Left ventricle myocardium inferior (tissue), 1 donor: ENCODE measurements around the gene TLX2. TPM values are rescaled to one million over a fixed set of nuclear protein-coding genes. Genes with fewer than 3 reads are reported as not detected.
A peak's percentile ranks its signal among the peaks of the same experiment; 100 is the strongest.
"Not testable (repeated sequence)": the region's sequence is repeated elsewhere in the genome, so short reads cannot be mapped to it uniquely, and the experiment has no call there.

Experiments
- DNase-seq: peaks from one replicate; pipeline ENCODE4 v3.0.0-alpha.2; 2020
- H3K27ac ChIP-seq: fragments of 200-600 bp; replicated peaks from 2 replicates; pipeline ENCODE4 v1.8.0; 2021
- H3K27me3 ChIP-seq: fragments of 200-600 bp; 2 replicates; pipeline ENCODE4 v1.8.0; 2021; ENCODE audit warnings: low read depth
- H3K36me3 ChIP-seq: fragments of 200-600 bp; 2 replicates; pipeline ENCODE4 v1.8.0; 2021
- H3K4me1 ChIP-seq: fragments of 200-600 bp; 2 replicates; pipeline ENCODE4 v1.8.0; 2021
- H3K4me3 ChIP-seq: fragments of 200-600 bp; 2 replicates; pipeline ENCODE4 v1.8.0; 2021; ENCODE audit warnings: mild to moderate bottlenecking, moderate library complexity
- H3K9me3 ChIP-seq: fragments of 200-600 bp; replicated peaks from 2 replicates; pipeline ENCODE4 v1.8.0; 2021
- CTCF ChIP-seq: fragments of 200-600 bp; IDR thresholded peaks from 2 replicates; pipeline ENCODE4 v1.8.0; 2021; ENCODE audit warnings: antibody characterized with exemption, mild to moderate bottlenecking, borderline replicate concordance
- intact Hi-C: fragments of 100-400 bp; cut with micrococcal nuclease; formaldehyde crosslinking; loops from one replicate; pipeline ENCODE4 v1.11.0; 2022
- total RNA-seq: library from RNA; stranded (reverse); fragmentation: NEBNext Ultra II Directional; extraction: Animal tissue kit (Norgen Biotek cat#: 25700); gene quantifications from one replicate; pipeline ENCODE4 v1.2.1, GENCODE V29; 2021
- donor health status: DM: no; HTN: yes; CAD: no; lungs with severe emphysema.

Gene TLX2
- total RNA-seq, 1 donor from 2014 or later = not detected

- H3K27me3 ChIP-seq = no peaks in the 10 kb centered on the region
- H3K4me3 ChIP-seq = no peak overlapping the region
- no peak for TF ChIP-seq CTCF
- no peak overlapping the region for H3K27ac ChIP-seq
- no peak for DNase-seq
- H3K4me1 ChIP-seq = peaks cover 34% of the 10 kb centered on the region
- intact Hi-C loops = no loop called here
- H3K36me3 ChIP-seq = peaks cover 46% of the 10 kb centered on the region
- no peaks in the 10 kb centered on the region for H3K9me3 ChIP-seq
Measured at GRCh38 chr2:74474481-74474880, 39.8 kb upstream of the TLX2 start.

GRCh38 chr2:74474899-74475298 is 39.4 kb upstream of the TLX2 start:
- intact Hi-C loops = no loop called here
- H3K36me3 ChIP-seq = peaks cover 50% of the 10 kb centered on the region

DNA sequence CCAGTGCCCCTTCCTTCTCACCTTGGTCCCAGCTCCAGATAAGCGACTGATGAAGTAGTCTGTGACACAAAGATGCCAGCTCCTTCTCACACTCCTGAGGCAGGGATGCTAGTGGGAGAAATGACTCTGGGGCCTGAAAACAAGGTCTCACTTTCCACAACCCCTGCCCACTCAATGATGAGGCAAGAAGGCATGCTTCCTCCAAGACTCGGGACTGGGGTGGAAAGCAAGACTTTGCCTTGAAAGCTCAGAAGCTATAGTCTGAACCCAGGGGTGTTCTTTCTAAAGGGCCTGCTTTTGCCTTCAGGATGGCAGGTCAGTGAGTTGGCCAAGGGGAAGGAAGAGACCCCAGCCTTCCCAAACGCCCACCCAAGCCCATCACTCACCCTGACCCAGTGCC is 32.8 kb upstream of the TLX2 start:
- Histone ChIP-seq H3K27ac (peak overlapping the region; percentile 97), H3K4me3 (peak overlapping the region; percentile 99), H3K27me3 (no peaks in the 10 kb centered on the region), H3K4me1 (peaks cover 44% of the 10 kb centered on the region), H3K36me3 (peaks cover 58% of the 10 kb centered on the region), H3K9me3 (no peaks in the 10 kb centered on the region)
- no peak for TF ChIP-seq CTCF
- no peak for DNase-seq
- intact Hi-C loops = loop anchor here (5.0 to 10.0 kb wide), 2 partner anchors 63 to 106 kb away; no protein-coding TSS in a partner anchor

More at GRCh38 chr2:74474899-74475298, 39.4 kb upstream of the TLX2 start:
- DNase-seq = no peak
- H3K4me1 ChIP-seq = peaks cover 35% of the 10 kb centered on the region
- no peaks in the 10 kb centered on the region for H3K9me3 ChIP-seq
- no peaks in the 10 kb centered on the region for H3K27me3 ChIP-seq
- peak; percentile 14 for TF ChIP-seq CTCF
- H3K27ac ChIP-seq = no peak overlapping the region
- H3K4me3 ChIP-seq = no peak overlapping the region

DNA sequence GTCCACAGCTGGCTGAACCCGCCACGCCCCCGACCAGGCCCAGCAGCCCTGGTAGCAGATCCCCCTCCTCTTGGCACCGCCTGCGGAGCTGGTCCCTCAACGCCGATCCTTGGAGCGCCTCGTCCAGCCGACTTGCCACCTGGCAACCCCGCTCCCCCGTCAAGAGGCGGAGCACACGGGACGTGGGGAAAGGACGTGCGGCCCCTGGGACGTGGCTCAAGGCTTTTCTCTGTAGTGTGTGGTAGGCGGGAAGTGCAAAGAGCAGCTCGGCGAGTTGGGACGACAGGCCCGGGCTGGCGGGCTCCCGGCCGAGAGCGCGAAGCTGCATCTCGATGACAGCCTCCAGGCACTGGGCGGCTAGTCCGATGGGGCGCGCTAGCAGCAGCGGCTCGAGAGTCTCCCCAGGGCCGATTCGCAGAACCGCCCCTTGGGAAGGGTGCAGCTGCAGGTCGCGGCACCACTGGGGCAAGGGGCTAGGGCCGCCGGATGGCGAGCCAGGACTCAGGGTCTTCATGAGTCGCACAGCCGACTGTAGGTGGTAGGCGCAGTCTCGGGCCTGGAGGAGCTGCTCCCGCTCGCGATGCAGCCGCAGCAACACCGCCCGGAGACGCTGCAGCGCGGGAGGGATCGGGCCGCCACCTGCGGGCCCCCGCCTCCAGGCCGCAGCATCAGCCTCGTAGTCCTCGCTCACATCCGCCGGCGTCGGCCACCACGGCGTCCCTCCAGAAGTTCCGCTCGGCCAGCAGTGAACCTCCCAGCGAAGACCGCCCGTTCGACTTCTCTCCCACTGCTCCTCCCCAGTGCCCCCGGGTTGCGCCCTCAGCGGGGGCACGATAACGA is 32.1 kb upstream of the TLX2 start:
- peaks cover 44% of the 10 kb centered on the region for H3K4me1 ChIP-seq
- no peaks in the 10 kb centered on the region for H3K27me3 ChIP-seq
- H3K27ac ChIP-seq = peak overlapping the region; percentile 97
- no peak for DNase-seq
- peak overlapping the region; percentile 99 for H3K4me3 ChIP-seq
- H3K36me3 ChIP-seq = peaks cover 58% of the 10 kb centered on the region
- no peak for TF ChIP-seq CTCF
- H3K9me3 ChIP-seq = no peaks in the 10 kb centered on the region
- intact Hi-C loops = loop anchor here (5.0 to 10.0 kb wide), 2 partner anchors 63 to 105 kb away; no protein-coding TSS in a partner anchor

DNA sequence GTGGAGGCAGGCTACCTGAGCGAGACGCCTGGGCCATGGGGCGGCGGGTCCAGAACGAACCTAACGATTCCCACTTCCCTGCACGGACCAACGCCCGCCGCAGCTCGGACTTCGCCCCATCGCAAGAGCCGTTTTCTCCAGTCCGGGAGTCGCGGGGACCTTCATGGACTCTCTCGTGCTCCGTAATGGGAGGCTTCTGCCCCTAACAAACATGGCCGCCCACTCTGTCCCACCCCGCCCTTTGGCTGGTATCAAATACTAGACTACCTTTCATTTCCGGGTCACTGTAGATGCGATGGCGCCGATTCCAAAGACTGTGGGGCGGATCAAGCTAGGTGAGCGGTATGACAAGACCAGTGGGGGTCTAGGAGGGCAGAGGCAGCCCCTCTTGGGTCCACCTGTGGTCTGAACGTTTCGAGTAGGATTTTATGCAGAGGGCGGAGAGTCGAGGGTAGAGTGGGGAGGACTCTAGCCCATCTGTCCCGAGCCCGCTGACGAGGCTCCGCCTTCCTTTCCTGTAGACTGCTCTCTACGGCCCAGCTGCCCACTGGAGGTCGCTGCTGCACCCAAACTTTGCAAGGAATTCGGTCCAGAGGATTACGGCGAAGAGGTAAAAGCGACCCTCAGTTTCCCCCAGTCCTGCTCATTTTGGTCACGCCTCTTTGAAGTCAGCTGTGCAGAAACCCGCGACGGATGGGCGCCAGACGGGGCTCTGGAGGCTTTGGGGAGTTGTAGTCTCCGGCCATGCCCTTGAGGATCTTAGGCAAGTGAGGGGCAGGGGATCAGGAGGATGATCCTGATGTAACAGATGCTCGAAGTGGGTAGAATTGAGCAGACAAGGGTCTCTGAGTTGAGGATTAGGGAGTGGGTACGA is 31.2 kb upstream of the TLX2 start, which contains the start of the genes CCDC142 and TTC31:
Gene CCDC142, minus strand, starts transcription at position 198 of the 874 bp plus-strand sequence. Its CDS starts 161 bp downstream, at position 37.
Gene TTC31, plus strand, starts transcription at position 281 of the 874 bp plus-strand sequence. Its CDS starts 15 bp downstream, at position 296.
- H3K36me3 ChIP-seq = peaks cover 56% of the 10 kb centered on the region
- H3K27me3 ChIP-seq = no peaks in the 10 kb centered on the region
- no peaks in the 10 kb centered on the region for H3K9me3 ChIP-seq
- intact Hi-C loops = loop anchor here (5.0 to 10.0 kb wide), 2 partner anchors 62 to 104 kb away; no protein-coding TSS in a partner anchor
- peak within 1 kb of the TSS; percentile 97 for H3K27ac ChIP-seq
- peak within 1 kb of the TSS; percentile 99 for H3K4me3 ChIP-seq
- peak; percentile 95 for TF ChIP-seq CTCF
- peaks cover 44% of the 10 kb centered on the region for H3K4me1 ChIP-seq
- peak; percentile 95 for DNase-seq

DNA sequence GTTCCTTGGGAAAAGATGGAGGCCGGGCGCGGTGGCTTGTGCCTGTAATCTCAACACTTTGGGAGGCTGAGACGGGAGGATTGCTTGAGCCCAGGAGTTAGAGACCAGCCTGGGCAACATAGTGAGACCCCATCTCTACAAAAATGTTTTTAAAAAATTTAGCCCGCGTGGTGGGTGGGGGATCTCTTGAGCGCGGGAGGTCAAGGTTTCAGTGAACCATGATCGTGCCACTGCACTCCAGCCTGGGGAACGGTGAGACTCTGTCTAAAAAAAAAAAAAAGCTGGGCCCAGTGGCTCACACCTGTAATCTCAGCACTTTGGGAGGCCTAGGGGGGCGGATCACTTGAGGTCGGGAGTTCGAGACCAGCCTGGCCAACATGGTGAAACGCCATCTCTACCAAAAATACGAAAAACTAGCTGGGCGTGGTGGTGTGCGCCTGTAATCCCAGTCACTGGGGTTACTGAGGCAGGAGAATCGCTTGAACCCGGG is 30.5 kb upstream of the TLX2 start:
- H3K36me3 ChIP-seq = peaks cover 57% of the 10 kb centered on the region
- H3K4me3 ChIP-seq = peak overlapping the region; percentile 99
- DNase-seq, H3K9me3 ChIP-seq, H3K27me3 ChIP-seq: not testable (repeated sequence)
- H3K27ac ChIP-seq = peak overlapping the region; percentile 97
- intact Hi-C loops = loop anchor here (5.0 to 10.0 kb wide), 2 partner anchors 61 to 104 kb away; no protein-coding TSS in a partner anchor
- H3K4me1 ChIP-seq = peaks cover 44% of the 10 kb centered on the region
